ENCODE measurements around the gene ANKRD31. TPM values are rescaled to one million over a fixed set of nuclear protein-coding genes. Genes with fewer than 3 reads are reported as not detected.

The ANKRD31 gene
- polyA plus RNA-seq, 2 of the 4 experiments (the other 2 are of a cell fraction), result 0.15 to 0.49 TPM

DNA sequence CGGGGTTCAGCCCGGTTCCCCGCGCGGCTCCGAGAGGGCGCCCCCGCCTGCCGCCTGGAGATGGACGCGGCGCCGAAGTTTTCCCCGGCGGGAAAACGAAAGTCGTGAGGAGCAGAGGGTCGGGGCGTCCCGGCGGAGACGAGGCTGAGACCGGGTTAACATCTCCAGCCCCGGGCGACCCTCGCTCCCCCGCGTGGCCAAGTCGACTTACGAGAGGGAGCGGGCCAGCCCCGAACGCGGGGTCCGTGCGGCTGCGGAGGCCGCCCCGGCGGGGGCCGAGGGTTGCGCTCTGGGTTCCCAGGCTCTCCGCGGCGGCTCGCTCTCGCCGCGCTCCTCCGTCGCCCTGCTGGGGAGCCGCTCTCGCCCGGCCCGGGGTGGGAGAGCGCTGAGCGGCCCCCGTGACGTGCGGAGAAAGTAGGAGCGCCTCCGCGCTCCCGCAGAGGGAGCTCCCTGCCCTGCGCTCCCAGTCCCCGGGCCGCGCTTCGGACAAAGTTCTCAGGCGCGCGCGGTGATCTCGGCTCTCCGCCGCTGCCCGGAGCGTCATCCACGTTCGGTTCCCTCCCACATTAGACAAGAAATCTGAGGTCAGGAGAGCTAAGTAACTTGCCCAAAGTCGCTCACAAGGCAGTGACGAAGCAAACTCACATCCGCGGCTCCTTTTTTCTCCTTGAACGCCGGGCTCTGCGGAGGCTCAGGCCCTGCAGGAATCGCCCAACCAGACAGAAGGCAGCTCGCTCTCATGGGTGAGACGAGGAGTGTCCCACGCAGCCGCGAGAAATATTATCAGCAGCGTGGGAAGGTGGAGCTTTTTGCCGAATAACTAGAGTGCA lies 183.2 kb downstream of the ANKRD31 start:
- Histone ChIP-seq H3K4me3 (peak overlapping the region; percentile 73), H3K4me1 (peaks cover 16% of the 10 kb centered on the region; the same call in 2 of the 3 replicates), H3K27ac (peak overlapping the region; percentile 74 to 92), H3K4me2 (peak overlapping the region; percentile 93), H3K9me3 (no peaks in the 10 kb centered on the region)
- peak; percentile 40 to 78 for DNase-seq (ENCODE audit: low read depth in 1 of 2, low spot score in 1 of 2)
- ATAC-seq, result peak; percentile 71 to 75
- POLR2A ChIA-PET, result interaction anchor here (0.7 to 2.5 kb wide), 3 partner anchors 183 to 283 kb away, joined by 3 to 13 read pairs (median 9); partner anchors contain the start of genes ANKRD31 and HMGCR
- no peak for FAIRE-seq
- TF ChIP-seq CHD4 (IDR thresholded peaks at IDR 0.05; ENCODE audit: borderline replicate concordance) (no peak), JUN (IDR thresholded peaks at IDR 0.05) (peak in 1 of 2 experiments; percentile 46; a peak in 1 of 5 replicates), BCL3 (IDR thresholded peaks at IDR 0.05) (no peak), GATA3 (IDR thresholded peaks at IDR 0.05; ENCODE audit: borderline replicate concordance) (no peak), SREBF2 (IDR thresholded peaks at IDR 0.05) (no peak), FOXS1 (CRISPR knock-in tag; IDR thresholded peaks at IDR 0.05) (no peak), ZNF302 (CRISPR knock-in tag; IDR thresholded peaks at IDR 0.05) (no peak), REST (IDR thresholded peaks at IDR 0.05) (no peak), HES2 (IDR thresholded peaks at IDR 0.05) (no peak), NR3C1 (IDR thresholded peaks at IDR 0.05) (no peak), HDAC2 (IDR thresholded peaks at IDR 0.05) (0 out of 2 replicates have a peak, but pooled peaks have one; percentile 84), POLR2A (IDR thresholded peaks at IDR 0.05; ENCODE audit: low read length) (no peak), EHF (CRISPR knock-in tag; IDR thresholded peaks at IDR 0.05) (no peak), PHF8 (IDR thresholded peaks at IDR 0.05; ENCODE audit: borderline replicate concordance, low read depth) (no peak; the same call in 1 of the 2 replicates), BHLHE40 (IDR thresholded peaks at IDR 0.05; ENCODE audit: low read depth, low read length) (no peak), FOSB (CRISPR knock-in tag; IDR thresholded peaks at IDR 0.05) (no peak), E2F6 (IDR thresholded peaks at IDR 0.05; ENCODE audit: borderline replicate concordance, low read depth) (peak; percentile 84), CTCF (IDR thresholded peaks at IDR 0.05) (peak; percentile 35; the same call in 2 of the 3 replicates), CBX8 (IDR thresholded peaks at IDR 0.05) (no peak), RAD21 (conservative IDR thresholded peaks at IDR 0.05 in 1 of 2, IDR thresholded peaks at IDR 0.05 in 1 of 2) (0 out of 5 replicates have a peak, but pooled peaks of 1 of the 2 experiments have one; percentile 14), MAFK (IDR thresholded peaks at IDR 0.05; ENCODE audit: partially characterized antibody) (no peak), NPAS2 (CRISPR knock-in tag; IDR thresholded peaks at IDR 0.05; ENCODE audit: borderline replicate concordance) (no peak), CEBPB (IDR thresholded peaks at IDR 0.05) (no peak), FOSL2 (IDR thresholded peaks at IDR 0.05) (no peak), FOSL2 (CRISPR knock-in tag; IDR thresholded peaks at IDR 0.05) (no peak), TP53 (CRISPR knock-in tag; IDR thresholded peaks at IDR 0.05) (no peak)
- TF ChIP-seq, protein P1, sequence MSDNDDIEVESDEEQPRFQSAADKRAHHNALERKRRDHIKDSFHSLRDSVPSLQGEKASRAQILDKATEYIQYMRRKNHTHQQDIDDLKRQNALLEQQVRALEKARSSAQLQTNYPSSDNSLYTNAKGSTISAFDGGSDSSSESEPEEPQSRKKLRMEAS (IDR thresholded peaks at IDR 0.05), result peak; percentile 26; the same call in 1 of the 2 replicates
- CTCF ChIA-PET, result interaction anchor here (0.7 to 2.9 kb wide), 7 partner anchors 11 to 212 kb away, joined by 3 to 16 read pairs (median 5); partner anchors contain the start of gene ANKRD31
- 2% methylated on average over 40 of the region's 95 CpGs for WGBS (ENCODE audit: missing lambda C conversion rate)
